GM19035 (cell line): ENCODE measurements around the gene TMPRSS6.

Source experiments
- ATAC-seq: cut with Tn5 transposase; IDR thresholded peaks from one replicate; pipeline ENCODE4 v1.9.1; 2021; ENCODE audit not compliant: unreplicated experiment

The TMPRSS6 gene

GRCh38 chr22:37109242-37109917 lies at the start of gene TMPRSS6:
TSS of gene TMPRSS6 (minus strand) at chr22:37109713. CDS start at chr22:37103417, 6,296 bp downstream.
- no peak for ATAC-seq

- ATAC-seq: no peak
Observed at GRCh38 chr22:37158963-37159290, 49.4 kb upstream of the TMPRSS6 start.

- no peak for ATAC-seq
Observed at GRCh38 chr22:37157516-37158285, 48.2 kb upstream of the TMPRSS6 start.

GRCh38 chr22:37156686-37157435 lies 47.3 kb upstream of the TMPRSS6 start:
- no peak for ATAC-seq

- no peak for ATAC-seq
Observed at GRCh38 chr22:37155971-37156370, 46.5 kb upstream of the TMPRSS6 start.

- ATAC-seq: no peak
Observed at GRCh38 chr22:37154925-37155712, 45.6 kb upstream of the TMPRSS6 start.

- ATAC-seq: no peak
Observed at GRCh38 chr22:37153901-37154300, 44.4 kb upstream of the TMPRSS6 start.

GRCh38 chr22:37151401-37151800 lies 41.9 kb upstream of the TMPRSS6 start:
- no peak for ATAC-seq

GRCh38 chr22:37150701-37151100 lies 41.2 kb upstream of the TMPRSS6 start:
- no peak for ATAC-seq

- ATAC-seq: peak; percentile 4
Observed at GRCh38 chr22:37148742-37149665, 39.5 kb upstream of the TMPRSS6 start.

GRCh38 chr22:37148031-37148651 lies 38.6 kb upstream of the TMPRSS6 start:
- no peak for ATAC-seq

- no peak for ATAC-seq
Observed at GRCh38 chr22:37147186-37147990, 37.9 kb upstream of the TMPRSS6 start.

GRCh38 chr22:37146507-37147180 lies 37.1 kb upstream of the TMPRSS6 start:
- no peak for ATAC-seq

- no peak for ATAC-seq
Observed at GRCh38 chr22:37146051-37146385, 36.5 kb upstream of the TMPRSS6 start.

GRCh38 chr22:37145180-37146050 lies 35.9 kb upstream of the TMPRSS6 start:
- ATAC-seq: no peak

- no peak for ATAC-seq
Observed at GRCh38 chr22:37144180-37144554, 34.7 kb upstream of the TMPRSS6 start.

- ATAC-seq: no peak
Observed at GRCh38 chr22:37141971-37142370, 32.5 kb upstream of the TMPRSS6 start.
